Ramos (cell line): ENCODE measurements around the gene IL18RAP.

Experiments
- in situ Hi-C: fragments of 300-500 bp; cut with MboI; formaldehyde crosslinking; loops from one replicate; pipeline ENCODE4 v1.14.3; 2022; ENCODE audit warnings: low sequenced_read_pairs; ENCODE audit not compliant: unreplicated experiment

The IL18RAP gene

GRCh38 chr2:102421890-102422759 is 835 bp upstream of the IL18RAP start:
- in situ Hi-C loops = no loop called here

GRCh38 chr2:102423368-102423767 is 408 bp downstream of the IL18RAP start:
- in situ Hi-C loops = no loop called here

DNA sequence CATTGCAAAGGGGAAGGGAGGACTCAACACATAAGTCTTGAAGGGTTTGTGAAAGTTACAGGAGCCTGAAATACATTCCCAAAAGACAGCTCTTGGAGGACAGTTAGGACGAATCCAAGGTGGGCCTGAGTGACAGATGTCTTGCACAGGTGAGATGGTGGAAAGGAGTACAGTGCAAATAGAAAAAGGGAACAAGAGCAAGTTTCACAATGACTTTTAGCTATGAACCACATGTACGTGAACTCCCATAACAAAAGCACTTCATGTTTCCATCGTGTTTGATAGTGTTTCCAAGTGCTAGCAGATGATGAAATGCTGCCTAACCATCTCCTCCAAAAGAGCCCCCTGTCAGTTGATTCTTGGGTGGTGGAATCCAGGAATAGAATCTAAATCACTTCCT is 1.8 kb downstream of the IL18RAP start:
- in situ Hi-C loops = no loop called here

GRCh38 chr2:102425441-102426132 is 2.6 kb downstream of the IL18RAP start:
- in situ Hi-C loops = no loop called here

GRCh38 chr2:102427249-102427648 is 4.3 kb downstream of the IL18RAP start:
- in situ Hi-C loops = no loop called here

DNA sequence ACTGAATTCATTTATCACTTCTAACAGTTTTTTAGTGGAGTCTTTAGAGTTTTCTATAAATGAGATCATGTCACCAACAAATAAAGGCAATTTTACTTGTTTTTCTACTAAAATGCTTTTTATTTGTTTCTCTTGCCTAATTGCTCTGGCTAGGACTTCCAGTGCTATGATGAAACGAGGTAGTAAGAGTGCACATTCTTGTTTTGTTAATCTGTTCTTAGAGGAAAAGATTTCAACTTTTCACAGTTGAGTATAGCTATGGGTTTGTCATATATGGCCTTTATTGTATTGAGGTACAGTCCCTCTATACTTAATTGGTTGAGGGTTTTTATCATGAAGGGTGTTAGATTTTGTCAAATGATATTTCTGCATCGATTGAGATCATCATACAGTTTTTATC is 5.6 kb downstream of the IL18RAP start:
- in situ Hi-C loops = no loop called here

GRCh38 chr2:102432386-102432785 is 9.4 kb downstream of the IL18RAP start:
- in situ Hi-C loops = loop anchor here (10.0 kb wide), 1 partner anchor 408 kb away; no protein-coding TSS in a partner anchor

DNA sequence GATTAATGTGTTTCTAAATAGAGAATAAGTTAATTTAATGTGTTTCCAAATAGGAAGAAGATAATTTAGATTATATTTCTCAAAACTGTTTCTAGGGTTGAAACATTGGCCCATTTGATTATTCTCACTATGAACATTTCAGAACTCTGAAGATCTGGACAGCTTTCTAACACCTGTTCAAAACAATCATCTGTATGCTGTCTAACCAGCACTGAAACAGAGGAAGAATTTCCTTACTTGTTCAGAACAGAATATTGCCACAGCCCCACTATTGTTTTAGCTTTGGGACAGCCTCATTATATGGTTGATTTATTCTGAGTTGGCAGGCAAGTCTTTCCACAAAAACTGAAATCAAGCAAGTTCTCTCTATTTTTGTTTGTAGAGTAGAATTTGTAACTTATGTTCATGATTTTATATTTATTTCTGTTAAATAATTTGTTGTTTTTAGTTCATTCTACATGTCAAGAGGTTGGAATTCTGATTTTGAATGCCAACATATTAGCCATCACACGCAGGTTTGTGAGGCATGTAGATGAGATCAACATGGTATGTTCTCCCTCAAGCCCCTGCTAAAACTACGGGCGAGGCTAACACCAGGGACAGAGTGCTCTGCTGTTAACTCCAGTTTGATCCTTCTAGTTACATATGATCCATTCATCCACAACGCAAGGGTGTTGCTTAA is 11.2 kb downstream of the IL18RAP start:
- in situ Hi-C loops = loop anchor here (10.0 kb wide), 1 partner anchor 409 kb away; no protein-coding TSS in a partner anchor

DNA sequence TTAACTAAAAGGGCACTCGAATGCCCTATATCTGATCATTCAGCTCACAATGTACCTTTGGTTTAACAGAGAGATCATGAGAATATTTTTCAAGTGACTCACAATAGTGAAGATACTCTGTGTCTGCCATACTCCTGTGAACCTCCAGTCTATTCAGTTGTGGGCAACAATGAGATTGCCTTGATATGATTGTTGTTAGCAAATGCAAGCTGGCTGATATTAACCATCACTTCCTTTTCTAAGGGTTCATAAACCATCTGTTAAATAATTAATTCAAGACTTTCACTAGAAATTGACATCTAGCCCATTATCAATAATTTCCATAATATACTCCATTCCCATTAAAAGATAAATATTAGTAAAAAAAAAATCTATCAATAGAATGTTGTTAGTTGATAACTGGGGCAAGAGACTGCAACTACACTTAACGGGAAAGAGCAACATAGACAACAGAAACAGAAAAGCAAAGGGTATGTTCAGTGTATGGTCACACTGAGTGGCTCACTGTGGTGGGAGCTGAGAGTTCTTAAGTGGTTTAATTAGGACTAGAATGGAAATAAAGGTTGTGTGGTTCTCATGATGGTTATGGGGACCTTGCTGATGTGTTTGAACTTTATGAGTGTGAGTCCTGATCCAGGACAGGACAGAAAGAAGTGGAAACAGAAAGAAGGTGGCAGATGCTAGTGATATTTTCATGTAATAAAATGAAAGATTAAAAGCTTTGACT is 11.9 kb downstream of the IL18RAP start:
- in situ Hi-C loops = loop anchor here (10.0 kb wide), 1 partner anchor 410 kb away; no protein-coding TSS in a partner anchor

DNA sequence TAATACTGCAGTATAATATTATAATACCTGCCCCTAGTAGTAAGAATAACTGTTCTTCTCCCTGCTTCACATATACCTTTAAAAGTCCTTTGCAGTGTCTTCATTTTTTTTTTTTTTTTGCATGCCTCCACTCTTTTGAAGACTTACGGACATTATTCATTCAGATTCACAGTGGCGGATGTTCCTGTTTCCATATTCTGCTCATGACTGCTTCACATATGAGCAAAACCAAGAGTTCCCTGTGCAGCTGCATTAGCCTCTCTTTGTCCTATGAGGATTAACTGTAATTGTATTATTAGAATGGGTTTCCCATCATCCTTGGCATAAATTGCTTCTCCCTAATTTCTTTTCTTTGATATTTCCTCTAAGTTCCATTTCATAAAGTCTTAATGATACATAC is 12.8 kb downstream of the IL18RAP start:
- in situ Hi-C loops = loop anchor here (10.0 kb wide), 1 partner anchor 411 kb away; no protein-coding TSS in a partner anchor

- in situ Hi-C loops = loop anchor here (10.0 kb wide), 1 partner anchor 412 kb away; no protein-coding TSS in a partner anchor
These were observed 13.4 kb downstream of the IL18RAP start for GRCh38 chr2:102436323-102436722.

DNA sequence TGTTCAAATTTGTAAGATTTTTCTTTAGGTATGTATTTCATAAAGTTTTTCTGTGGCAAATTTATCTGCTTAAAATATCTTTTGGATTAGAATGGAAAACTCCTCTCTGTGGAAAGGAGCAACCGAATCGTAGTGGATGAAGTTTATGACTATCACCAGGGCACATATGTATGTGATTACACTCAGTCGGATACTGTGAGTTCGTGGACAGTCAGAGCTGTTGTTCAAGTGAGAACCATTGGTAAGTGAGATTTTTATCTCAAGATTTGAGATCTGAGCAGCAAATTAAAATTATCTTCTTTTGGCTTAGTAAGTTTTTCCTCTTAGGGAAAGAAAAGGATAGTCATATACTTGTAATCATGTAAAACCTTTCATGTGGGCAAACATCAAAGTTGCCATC is 14.2 kb downstream of the IL18RAP start:
- in situ Hi-C loops = loop anchor here (10.0 kb wide), 1 partner anchor 412 kb away; no protein-coding TSS in a partner anchor

- in situ Hi-C loops = loop anchor here (10.0 kb wide), 1 partner anchor 413 kb away; no protein-coding TSS in a partner anchor
These were observed 15.2 kb downstream of the IL18RAP start for GRCh38 chr2:102438111-102438510.

DNA sequence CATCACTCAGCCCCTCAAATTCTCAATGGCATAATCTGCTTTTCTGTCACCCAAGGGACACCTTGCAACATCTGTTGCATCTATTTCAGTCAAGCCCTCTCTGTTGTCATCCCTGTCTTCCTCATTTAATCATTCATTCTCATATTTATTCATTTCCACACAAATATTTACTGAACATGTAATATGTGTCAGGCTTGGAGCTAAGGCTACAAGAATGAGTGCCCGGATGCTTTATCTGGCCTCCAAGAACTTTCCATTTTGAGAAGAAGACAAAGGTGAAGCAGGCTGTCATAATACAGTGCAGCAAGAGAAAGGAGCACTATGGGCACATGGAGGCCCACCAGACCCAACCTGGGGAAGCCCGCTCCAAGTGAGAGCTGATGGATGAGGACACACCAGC is 15.6 kb downstream of the IL18RAP start:
- in situ Hi-C loops = loop anchor here (10.0 kb wide), 1 partner anchor 414 kb away; no protein-coding TSS in a partner anchor

GRCh38 chr2:102439065-102439695 is 16.2 kb downstream of the IL18RAP start:
- in situ Hi-C loops = loop anchor here (10.0 kb wide), 1 partner anchor 414 kb away; no protein-coding TSS in a partner anchor

GRCh38 chr2:102442967-102443828 is 20.2 kb downstream of the IL18RAP start:
- in situ Hi-C loops = no loop called here

- in situ Hi-C loops = no loop called here
These were observed 21.3 kb downstream of the IL18RAP start for GRCh38 chr2:102444233-102444632.

- in situ Hi-C loops = no loop called here
These were observed 24.0 kb downstream of the IL18RAP start for GRCh38 chr2:102446936-102447335.
